ENCODE data around the gene MAGEL2.
"Not testable (repeated sequence)": the region's sequence is repeated elsewhere in the genome, so short reads cannot be mapped to it uniquely, and the experiment has no call there.

Gene MAGEL2

DNA sequence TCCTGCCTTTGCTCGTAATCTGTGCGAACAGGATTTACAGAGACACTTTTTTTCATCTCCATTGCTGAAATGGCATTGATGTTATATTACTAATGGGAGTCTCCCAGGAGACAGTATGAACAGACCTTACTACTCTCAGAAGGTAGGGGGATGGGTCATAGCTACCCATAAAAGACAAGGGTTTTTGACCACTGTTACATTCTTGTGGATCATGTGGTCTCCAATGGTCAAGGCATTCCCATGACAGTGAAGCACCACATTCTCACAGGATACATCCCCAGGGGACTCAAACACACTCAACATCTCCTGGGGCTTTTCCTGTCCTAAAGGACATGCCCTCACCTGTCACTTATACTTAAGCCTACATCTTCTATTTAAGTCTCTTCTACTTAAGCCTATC, 41.4 kb downstream of the MAGEL2 start:
- DNase-seq (ENCODE audit: low read depth): no peak

DNA sequence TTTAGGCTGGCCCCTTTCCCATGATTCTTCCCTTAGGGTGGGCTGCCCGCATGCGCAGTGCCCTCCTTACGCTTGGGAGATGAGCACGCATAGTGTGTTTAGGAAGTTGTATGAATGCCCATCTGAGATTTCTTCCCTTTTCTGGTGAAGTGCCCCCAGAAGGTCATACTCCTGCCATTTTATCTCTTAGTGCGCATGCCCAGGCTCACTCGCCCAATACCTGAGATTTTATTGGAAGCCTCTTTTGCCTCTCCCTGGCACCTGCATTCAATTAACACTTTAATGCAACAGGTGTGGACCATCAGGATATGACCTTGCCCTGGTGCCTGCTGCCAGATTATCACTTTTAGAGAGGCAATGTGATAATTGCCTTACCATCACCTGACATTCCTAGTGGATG, 45.5 kb downstream of the MAGEL2 start:
- no peak for DNase-seq (ENCODE audit: low read depth)

DNA sequence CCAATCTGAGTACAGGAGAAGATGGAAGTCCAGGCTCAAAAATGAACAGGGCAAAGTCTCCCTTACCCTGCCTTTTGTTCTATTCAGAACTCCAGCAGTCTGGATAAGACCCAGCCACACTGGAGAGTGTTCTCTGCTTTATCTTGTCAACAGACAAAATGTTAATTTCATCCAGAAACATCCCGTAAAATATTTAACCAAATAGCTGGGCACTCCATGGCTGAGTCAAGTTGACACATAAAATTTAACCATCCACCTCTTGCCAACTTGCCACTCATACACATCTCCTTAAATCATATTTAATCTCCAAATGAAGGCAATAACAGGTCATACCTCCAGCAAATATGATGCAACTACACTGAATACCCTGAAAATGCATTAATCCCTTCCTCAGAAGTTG, 48.6 kb downstream of the MAGEL2 start:
- no peak for DNase-seq (ENCODE audit: low read depth)

DNA sequence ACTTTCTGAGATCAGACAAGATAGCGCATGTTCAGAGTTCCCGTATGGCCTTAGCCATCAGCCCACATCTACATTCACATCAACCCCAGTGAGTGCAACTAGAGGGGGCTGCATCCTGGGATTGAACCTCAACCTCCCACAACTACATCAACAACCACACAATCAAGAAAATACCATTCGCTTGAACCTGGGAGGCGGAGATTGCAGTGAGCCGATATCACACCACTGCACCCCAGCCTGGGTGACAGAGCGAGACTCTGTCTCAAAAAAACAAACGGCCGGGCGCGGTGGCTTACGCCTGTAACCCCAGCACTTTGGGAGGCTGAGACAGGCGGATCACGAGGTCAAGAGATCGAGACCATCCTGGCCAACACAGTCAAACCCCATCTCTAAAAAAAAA, 50.4 kb downstream of the MAGEL2 start:
- not testable (repeated sequence) for DNase-seq (ENCODE audit: low read depth)

DNA sequence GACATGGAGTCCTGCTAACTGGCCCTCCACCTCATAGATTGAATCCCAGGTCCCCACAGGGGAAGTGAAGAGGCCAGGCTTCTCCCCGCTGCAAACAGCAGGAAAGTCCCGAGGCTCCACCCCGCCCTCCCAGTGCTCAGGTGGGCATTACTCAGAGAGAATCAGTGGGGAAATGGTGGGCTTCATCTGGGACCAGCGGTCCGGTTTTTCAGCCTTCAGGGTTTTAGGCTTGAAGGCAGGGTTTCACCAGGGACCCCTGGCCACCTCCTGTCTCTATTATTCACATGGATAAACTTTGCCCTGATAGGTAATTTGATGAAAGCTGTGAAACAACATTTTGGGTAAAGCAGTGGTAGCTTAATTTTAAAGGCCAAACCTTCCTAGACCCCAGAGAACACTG, 50.9 kb downstream of the MAGEL2 start:
- no peak for DNase-seq (ENCODE audit: low read depth)

DNA sequence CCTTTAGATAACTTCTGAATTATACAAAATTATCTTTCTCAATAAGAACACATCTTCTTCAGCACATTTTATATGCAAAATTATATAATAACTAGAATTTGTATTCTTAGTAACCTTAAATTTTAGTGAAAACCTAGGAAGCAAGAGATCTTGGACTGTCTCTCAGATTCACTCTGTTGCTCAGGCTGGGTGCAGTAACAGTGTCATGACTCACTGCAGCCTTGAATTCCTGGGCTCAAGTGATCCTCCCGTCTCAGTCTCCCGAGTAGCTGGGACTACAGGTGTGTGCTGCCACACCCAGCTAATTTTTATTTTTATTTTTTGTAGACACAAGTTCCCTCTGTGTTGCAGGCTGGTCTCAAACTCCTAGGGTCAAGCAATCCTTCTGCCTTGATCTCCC, 52.3 kb downstream of the MAGEL2 start:
- DNase-seq (ENCODE audit: low read depth): no peak

DNA sequence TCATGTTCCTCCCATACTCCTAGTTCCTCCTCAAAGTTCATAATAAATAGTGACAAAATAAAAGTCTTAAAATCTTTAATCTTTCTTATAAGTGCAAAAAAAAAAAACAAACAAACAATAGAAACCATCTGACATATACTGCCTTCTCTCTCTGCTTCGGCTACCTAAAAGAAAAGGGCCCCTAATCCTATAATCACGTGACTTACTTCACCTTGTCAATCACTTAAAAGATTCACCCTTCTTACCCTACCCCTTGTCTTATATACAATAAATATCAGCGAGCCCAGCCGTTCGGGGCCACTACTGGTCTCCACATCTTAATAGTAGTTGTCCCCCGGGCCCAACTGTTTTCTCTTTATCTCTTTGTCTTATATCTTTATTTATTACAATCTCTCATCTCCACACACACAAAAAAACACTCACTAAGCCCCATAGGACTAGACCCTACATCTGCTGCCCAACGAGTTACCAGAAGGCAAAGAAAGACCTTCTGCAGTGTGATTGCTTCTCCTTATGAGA, 53.4 kb downstream of the MAGEL2 start:
- no peak for DNase-seq (ENCODE audit: low read depth)

Measured in stimulated activated CD8-positive, alpha-beta memory T cell treated with anti-CD3 and anti-CD28 coated beads, Interleukin-7, amount 100 ng/mL, for 24 hours (primary cell).